Peyer's patch (tissue), 4 donors: ENCODE data around the gene SPEM1. TPM values are rescaled to one million over a fixed set of nuclear protein-coding genes. Genes with fewer than 3 reads are reported as not detected.

Experiments used
- DNase-seq, 3 donors: peaks; one replicate each; pipeline ENCODE4 v3.0.0-alpha.2; 2017 to 2019
- H3K27ac ChIP-seq, 4 donors: fragments of 200-600 bp; sonication (generic); one replicate each; pipeline ENCODE4 v1.5.1; 2016 to 2019
- H3K27me3 ChIP-seq, 2 donors: fragments of 200-600 bp; sonication (generic); one replicate each; pipeline ENCODE4 v1.5.1; 2019
- H3K36me3 ChIP-seq, 3 donors: fragments of 200-600 bp; sonication (generic); one replicate each; pipeline ENCODE4 v1.5.1; 2016 to 2019
- H3K4me1 ChIP-seq, 4 donors: fragments of 200-600 bp; sonication (generic); one replicate each; pipeline ENCODE4 v1.5.1; 2016 to 2019
- H3K4me3 ChIP-seq, 4 donors: fragments of 200-600 bp; sonication (generic); 1 replicate in 3 of 4; 2 replicates in 1 of 4; pipeline ENCODE4 v1.5.1; 2016 to 2019; ENCODE audit warnings: mild to moderate bottlenecking in 1 of 4
- H3K9me3 ChIP-seq, 4 donors: fragments of 200-600 bp; sonication (generic); one replicate each; pipeline ENCODE4 v1.5.1; 2016 to 2019; ENCODE audit warnings: mild to moderate bottlenecking in 1 of 4
- CTCF ChIP-seq, 6 experiments: fragments of 450-650 bp in 4 of 6; fragments of 200-600 bp in 2 of 6; sonication (generic) in 1 of 6; IDR thresholded peaks; one replicate each; pipeline ENCODE4 v1.5.1; 2017 to 2019; ENCODE audit warnings: antibody characterized with exemption in 6 of 6, mild to moderate bottlenecking in 3 of 6, moderate library complexity in 1 of 6
- POLR2A ChIP-seq, 2 donors: fragments of 450-650 bp; IDR thresholded peaks; one replicate each; pipeline ENCODE4 v1.5.1; 2017; ENCODE audit warnings: antibody characterized with exemption in 2 of 2, mild to moderate bottlenecking in 2 of 2, moderate library complexity in 2 of 2
- total RNA-seq, 4 donors: library from RNA; depleted of rRNA; stranded (reverse); fragments of >200 nt; gene quantifications; one replicate each; pipeline ENCODE4 v1.1.0, GENCODE V29; 2016

Gene SPEM1
- total RNA-seq, 4 donors from 2014 or later, result not detected

GRCh38 chr17:7436556-7437368 is 16.6 kb downstream of the SPEM1 start:
- H3K27ac ChIP-seq, result peak overlapping the region; percentile 78 to 88 (median 82)
- peaks cover 8 to 48% (median 30%) of the 10 kb centered on the region in 4 donors for H3K4me1 ChIP-seq
- TF ChIP-seq CTCF (IDR thresholded peaks at IDR 0.05), result peak; percentile 57 to 99 (median 88)
- peak; percentile 32 to 44 for TF ChIP-seq POLR2A (IDR thresholded peaks at IDR 0.05)
- H3K36me3 ChIP-seq, result no peaks in the 10 kb centered on the region
- peak overlapping the region; percentile 49 to 76 (median 58) for H3K4me3 ChIP-seq
- peak; percentile 65 to 90 (median 89) for DNase-seq
- no peaks in the 10 kb centered on the region for H3K9me3 ChIP-seq
- H3K27me3 ChIP-seq, result peaks cover 0 to 19% of the 10 kb centered on the region in 2 donors

GRCh38 chr17:7437369-7437863 is 17.3 kb downstream of the SPEM1 start:
- TF ChIP-seq POLR2A (IDR thresholded peaks at IDR 0.05), result no peak
- TF ChIP-seq CTCF (IDR thresholded peaks at IDR 0.05), result no peak
- peaks cover 8 to 48% (median 30%) of the 10 kb centered on the region in 4 donors for H3K4me1 ChIP-seq
- DNase-seq, result no peak
- peak overlapping the region in 3 of 4 donors; percentile 78 to 88 (median 80) for H3K27ac ChIP-seq
- no peaks in the 10 kb centered on the region for H3K36me3 ChIP-seq
- H3K9me3 ChIP-seq, result no peaks in the 10 kb centered on the region
- peak overlapping the region in 3 of 4 donors; percentile 49 to 76 (median 67) for H3K4me3 ChIP-seq
- H3K27me3 ChIP-seq, result peaks cover 0 to 19% of the 10 kb centered on the region in 2 donors

GRCh38 chr17:7437950-7438614 is 18.0 kb downstream of the SPEM1 start:
- peaks cover 8 to 48% (median 30%) of the 10 kb centered on the region in 4 donors for H3K4me1 ChIP-seq
- H3K27me3 ChIP-seq, result peaks cover 0 to 19% of the 10 kb centered on the region in 2 donors

GRCh38 chr17:7438656-7439460 is 18.7 kb downstream of the SPEM1 start:
- no peak for DNase-seq
- Histone ChIP-seq H3K36me3 (no peaks in the 10 kb centered on the region), H3K4me1 (peaks cover 8 to 48% (median 30%) of the 10 kb centered on the region in 4 donors), H3K4me3 (peak overlapping the region in 1 of 4 donors; percentile 67), H3K27ac (peak overlapping the region in 1 of 4 donors; percentile 42), H3K9me3 (no peaks in the 10 kb centered on the region), H3K27me3 (peaks cover 0 to 19% of the 10 kb centered on the region in 2 donors)
- no peak for TF ChIP-seq CTCF (IDR thresholded peaks at IDR 0.05)
- TF ChIP-seq POLR2A (IDR thresholded peaks at IDR 0.05), result no peak

More at GRCh38 chr17:7437950-7438614, 18.0 kb downstream of the SPEM1 start:
- H3K9me3 ChIP-seq, result no peaks in the 10 kb centered on the region
- H3K4me3 ChIP-seq, result peak overlapping the region in 3 of 4 donors; percentile 36 to 76 (median 67)
- DNase-seq, result peak; percentile 53 to 73 (median 68)
- TF ChIP-seq CTCF (IDR thresholded peaks at IDR 0.05) (no peak), POLR2A (IDR thresholded peaks at IDR 0.05) (no peak)
- peak overlapping the region in 1 of 4 donors; percentile 78 for H3K27ac ChIP-seq
- no peaks in the 10 kb centered on the region for H3K36me3 ChIP-seq
